NCI-H146 treated with DMSO at 0.1 percent for 48 hours (cell line): ENCODE results near the gene IL17RD.
"Not testable (repeated sequence)": the region's sequence is repeated elsewhere in the genome, so short reads cannot be mapped to it uniquely, and the experiment has no call there.

ENCODE experiments used
- DNase-seq: peaks from one replicate; lab custom pipeline; 2025; ENCODE audit not compliant: unreplicated experiment; lab: John Stamatoyannopoulos, UW

IL17RD gene

GRCh38 chr3:57094575-57094974, 70.6 kb downstream of the IL17RD start:
- no peak for DNase-seq

GRCh38 chr3:57093971-57094535, 71.1 kb downstream of the IL17RD start:
- no peak for DNase-seq

DNA sequence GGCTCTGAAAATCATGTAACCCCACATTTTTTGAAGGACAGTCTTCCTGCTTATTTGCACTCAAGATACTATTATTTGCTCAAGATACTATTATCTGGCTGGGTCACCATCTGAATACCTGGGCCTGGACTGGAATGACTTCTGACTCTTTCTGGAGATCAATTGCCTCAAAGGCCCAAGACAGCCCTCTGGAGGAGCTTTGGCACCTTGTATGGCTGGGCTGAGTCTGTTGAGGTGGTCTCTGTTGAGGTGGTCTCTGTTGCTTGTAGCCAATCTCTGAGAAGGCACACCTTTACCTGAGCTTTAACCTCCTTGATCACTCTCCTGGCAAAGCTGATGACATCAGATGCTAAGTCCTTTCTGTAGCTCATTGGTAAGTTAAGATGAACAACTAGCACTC, 71.7 kb downstream of the IL17RD start:
- no peak for DNase-seq

DNA sequence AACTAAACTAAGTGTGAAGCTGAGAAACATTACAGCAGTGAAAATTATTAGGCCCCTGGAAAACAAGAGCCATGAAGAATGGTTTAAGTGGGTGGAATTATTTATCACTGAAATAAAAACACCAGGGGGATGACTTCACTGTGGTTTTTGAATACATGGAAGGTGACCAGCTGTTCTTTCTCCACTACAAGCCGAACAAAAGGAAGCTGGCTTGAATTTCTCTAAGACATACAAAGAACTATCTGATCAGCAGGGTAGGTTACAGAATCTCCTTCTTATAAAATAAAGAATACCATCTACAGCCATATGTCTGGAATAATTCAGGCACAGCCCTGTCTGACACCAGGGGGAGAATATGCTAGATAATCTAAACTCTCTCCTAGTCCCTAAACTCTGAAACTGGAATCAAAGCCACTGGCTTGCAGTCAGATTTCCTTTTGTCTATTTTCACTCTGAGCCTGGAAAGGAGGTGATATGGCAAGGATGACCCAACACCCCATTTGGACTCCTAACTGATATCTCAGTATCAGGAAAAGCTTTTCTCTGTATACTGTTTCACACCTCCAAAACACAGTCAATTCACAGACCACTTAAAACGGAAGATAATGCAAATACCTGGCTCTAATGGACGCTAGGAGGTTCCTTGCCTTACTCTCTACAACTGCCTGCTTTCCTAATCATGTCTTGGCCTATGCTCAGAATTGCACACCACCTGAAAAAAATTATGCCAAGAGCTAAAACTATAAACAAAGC, 73.5 kb downstream of the IL17RD start:
- no peak for DNase-seq

DNA sequence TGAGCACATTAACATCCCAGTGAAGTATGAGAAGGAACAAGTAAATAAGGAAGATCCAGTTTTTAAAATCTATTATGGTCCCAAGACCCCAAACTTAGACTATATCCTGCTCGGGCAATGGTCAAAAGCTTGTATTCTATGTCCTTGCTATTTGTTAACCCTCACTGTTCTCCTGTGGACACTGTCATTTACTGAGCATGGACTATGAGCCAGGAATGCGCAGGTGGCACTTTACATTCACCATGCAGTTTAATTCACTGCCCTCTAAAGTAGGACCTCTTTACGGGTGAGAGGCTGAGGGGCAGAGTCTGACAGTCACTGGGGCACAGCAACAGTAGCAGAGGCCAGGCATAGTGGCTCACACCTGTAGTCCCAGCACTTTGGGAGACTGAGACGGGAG, 76.1 kb downstream of the IL17RD start:
- DNase-seq = no peak

- no peak for DNase-seq
Observed at GRCh38 chr3:57088503-57088902, 76.7 kb downstream of the IL17RD start.

DNA sequence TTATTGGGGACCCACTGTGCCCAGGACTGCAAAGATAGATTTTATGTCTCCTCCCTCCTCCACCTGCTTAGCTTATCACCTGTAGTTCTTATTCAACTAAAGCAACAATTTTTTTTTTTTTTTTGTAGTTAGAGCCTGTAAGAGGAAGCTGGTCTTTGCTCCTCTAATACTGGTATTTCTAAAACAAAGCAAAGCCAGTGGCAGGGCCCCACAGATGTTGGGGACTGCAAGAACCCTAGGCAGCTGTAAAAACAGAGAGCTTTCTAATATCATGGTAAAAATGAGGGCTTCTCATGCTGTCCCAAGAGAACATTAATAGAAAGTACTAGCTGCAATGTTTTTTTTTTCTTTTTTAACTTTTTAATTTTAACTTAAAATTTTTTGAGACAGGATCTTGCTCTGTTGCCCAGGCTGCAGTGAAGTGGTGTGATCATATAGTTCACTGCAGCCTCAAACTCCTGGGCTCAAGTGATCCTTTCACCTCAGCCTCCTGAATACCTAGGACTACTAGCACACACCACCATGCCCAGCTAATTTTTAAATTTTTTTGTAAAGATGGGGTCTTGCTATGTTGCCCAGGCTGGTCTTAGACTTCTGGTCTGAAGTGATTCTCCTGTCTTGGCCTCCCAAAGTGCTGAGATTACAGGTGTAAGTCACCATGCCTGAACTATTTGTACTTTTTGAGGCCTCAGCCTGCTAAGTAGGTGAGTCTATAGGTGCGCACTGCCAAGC, 77.6 kb downstream of the IL17RD start:
- DNase-seq = no peak

- no peak for DNase-seq
Observed at GRCh38 chr3:57086201-57086600, 79.0 kb downstream of the IL17RD start.

- no peak for DNase-seq
Observed at GRCh38 chr3:57085211-57085610, 79.9 kb downstream of the IL17RD start.

- DNase-seq = not testable (repeated sequence)
Observed at GRCh38 chr3:57083266-57083995, 81.7 kb downstream of the IL17RD start.

- DNase-seq = no peak
Observed at GRCh38 chr3:57082481-57082880, 82.7 kb downstream of the IL17RD start.

- no peak for DNase-seq
Observed at GRCh38 chr3:57081173-57081572, 84.0 kb downstream of the IL17RD start.

- peak; percentile 32 for DNase-seq
Observed at GRCh38 chr3:57080171-57080570, 85.0 kb downstream of the IL17RD start.

DNA sequence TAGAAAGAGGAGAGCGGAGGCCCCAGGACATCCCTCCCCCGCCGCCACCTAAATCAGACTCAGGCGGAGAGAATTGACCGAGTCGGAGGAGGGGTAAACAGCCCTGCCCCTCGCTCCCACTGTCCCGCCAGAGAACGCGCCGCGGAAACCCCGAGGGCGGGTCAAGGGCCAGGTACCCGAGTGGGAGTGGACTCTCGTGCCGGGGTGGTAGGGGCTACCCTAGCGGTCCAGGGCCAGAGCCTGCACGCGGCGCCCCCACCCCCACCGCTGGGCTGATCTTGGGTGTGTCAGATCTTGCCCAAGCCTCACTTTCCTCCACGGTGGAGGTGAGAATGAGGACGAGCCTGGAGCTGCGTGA, 85.7 kb downstream of the IL17RD start:
- no peak for DNase-seq

- peak; percentile 1 for DNase-seq
Observed at GRCh38 chr3:57078635-57079473, 86.3 kb downstream of the IL17RD start.

DNA sequence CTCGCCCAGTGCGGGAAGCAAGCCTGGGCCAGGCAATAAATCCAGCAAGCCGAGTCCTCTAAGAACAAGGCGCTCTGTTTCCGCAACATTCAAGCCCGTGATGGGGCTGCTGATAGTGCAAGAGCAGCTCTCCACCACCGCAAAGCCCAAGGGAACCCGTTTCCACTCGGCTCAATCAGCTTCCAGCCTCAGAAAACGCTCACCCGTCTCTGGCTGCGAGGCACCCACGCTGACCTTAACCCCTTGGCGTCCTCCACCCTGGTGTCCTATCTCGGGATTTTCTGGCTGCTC, 86.9 kb downstream of the IL17RD start:
- DNase-seq = no peak

GRCh38 chr3:57077630-57078343, 87.4 kb downstream of the IL17RD start:
- DNase-seq = no peak

DNA sequence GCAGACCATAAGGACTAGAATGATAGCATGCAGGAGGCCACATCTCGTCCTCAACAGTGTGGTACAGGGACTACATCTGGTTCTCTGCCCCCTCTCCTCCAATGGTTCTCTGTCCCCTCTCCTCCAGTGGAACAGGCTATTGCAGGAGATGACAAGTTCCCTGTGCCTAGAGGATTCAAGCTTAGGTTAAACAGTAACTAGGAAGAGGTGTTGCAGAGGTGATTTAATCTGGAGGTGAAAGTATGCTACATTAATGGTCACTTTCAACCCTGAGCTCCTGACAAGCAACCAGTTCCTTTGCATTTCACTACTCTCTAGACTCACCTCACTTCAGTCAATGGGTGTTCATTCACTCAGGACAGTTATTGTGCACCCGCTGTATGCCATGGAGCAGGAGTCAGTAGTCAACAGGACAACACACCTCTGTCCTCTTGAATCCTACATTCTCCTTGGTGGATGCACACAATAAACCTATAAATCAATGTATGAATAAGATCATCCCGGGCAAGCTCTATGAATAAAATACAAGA, 88.7 kb downstream of the IL17RD start:
- no peak for DNase-seq

GRCh38 chr3:57074135-57074534, 91.0 kb downstream of the IL17RD start:
- no peak for DNase-seq

GRCh38 chr3:57073628-57074027, 91.5 kb downstream of the IL17RD start:
- no peak for DNase-seq
